Small intestine (tissue), 7 donors: ENCODE measurements around the gene MINDY1. TPM values are rescaled to one million over a fixed set of nuclear protein-coding genes. Genes with fewer than 3 reads are reported as not detected.

ENCODE experiments used
- DNase-seq, 2 donors: peaks; one replicate each; pipeline versions ENCODE4 v3.0.0 to v3.0.0-alpha.2; 2013
- FAIRE-seq: peaks from 2 replicates; lab custom pipeline; 2012; peaks lifted over from hg19 to GRCh38; lab: Jason Lieb, UNC
- H3K27ac ChIP-seq, 3 donors: one replicate each; pipeline ENCODE4 v1.5.1; 2013; ENCODE audit warnings: low read length in 2 of 3, mild to moderate bottlenecking in 2 of 3, control low read depth in 1 of 3, inconsistent platforms in 1 of 3, low read depth in 1 of 3, moderate library complexity in 1 of 3
- H3K27me3 ChIP-seq, 3 donors: one replicate each; pipeline ENCODE4 v1.6.1; 2013; ENCODE audit warnings: low read length in 3 of 3, inconsistent platforms in 1 of 3; ENCODE audit not compliant: control insufficient read depth in 3 of 3, insufficient read depth in 3 of 3
- H3K36me3 ChIP-seq, 3 donors: one replicate each; pipeline ENCODE4 v1.6.1; 2013; ENCODE audit warnings: low read length in 3 of 3, inconsistent platforms in 1 of 3, low read depth in 1 of 3, mild to moderate bottlenecking in 1 of 3, moderate library complexity in 1 of 3; ENCODE audit not compliant: control insufficient read depth in 3 of 3, insufficient read depth in 2 of 3
- H3K4me1 ChIP-seq, 3 donors: one replicate each; pipeline ENCODE4 v1.6.1; 2013; ENCODE audit warnings: low read length in 2 of 3, inconsistent platforms in 1 of 3, low read depth in 1 of 3, mild to moderate bottlenecking in 1 of 3, moderate library complexity in 1 of 3; ENCODE audit not compliant: control insufficient read depth in 3 of 3, insufficient read depth in 2 of 3
- H3K4me3 ChIP-seq, 3 donors: one replicate each; pipeline ENCODE4 v1.5.1; 2013; ENCODE audit warnings: low read length in 3 of 3, control low read depth in 1 of 3, inconsistent platforms in 1 of 3, low read depth in 1 of 3, mild to moderate bottlenecking in 1 of 3, moderate library complexity in 1 of 3
- H3K9me3 ChIP-seq, 2 donors: one replicate each; pipeline ENCODE4 v1.6.1; 2013; ENCODE audit warnings: low read depth in 1 of 2, low read length in 1 of 2; ENCODE audit not compliant: control insufficient read depth in 2 of 2, insufficient read depth in 1 of 2
- WGBS, 3 donors: extraction: QIAGEN DNeasy Blood & Tissue Kit; methylation state at CpG; one replicate each; pipeline ENCODE4 v1.1.7; 2013; 5-methylcytosine and 5-hydroxymethylcytosine counted together
- polyA plus RNA-seq, 4 donors: library from polyadenylated mRNA; stranded (reverse) in 3 of 4; unstranded in 1 of 4; fragments of 200-250 nt in 3 of 4; fragments of 120-200 nt in 1 of 4; gene quantifications; one replicate each; pipeline versions ENCODE4 v1.2.1 to v1.2.3, GENCODE V29; 2013
- donor health status: healthy with polysubstance abuse.
- donor health status: control.
- donor health status: control.
- donor health status: Bipolar disorder and iron deficiency.
- donor health status: healthy.

Gene MINDY1
- polyA plus RNA-seq, 4 donors, result 9.5 to 24.0 (median 16.8) TPM

- Histone ChIP-seq H3K4me3 (no peak overlapping the region), H3K9me3 (no peaks in the 10 kb centered on the region), H3K36me3 (peaks cover 4 to 60% (median 7%) of the 10 kb centered on the region in 3 donors), H3K27ac (no peak overlapping the region), H3K27me3 (no peaks in the 10 kb centered on the region), H3K4me1 (peaks cover 0 to 16% (median 7%) of the 10 kb centered on the region in 3 donors)
- WGBS, 3 donors, result 88 to 96% (median 93%) methylated on average over 3 of the region's 3 CpGs
- DNase-seq, result no peak
- FAIRE-seq, result no peak
Observed at GRCh38 chr1:151000408-151000807, 6.3 kb downstream of the MINDY1 start.

DNA sequence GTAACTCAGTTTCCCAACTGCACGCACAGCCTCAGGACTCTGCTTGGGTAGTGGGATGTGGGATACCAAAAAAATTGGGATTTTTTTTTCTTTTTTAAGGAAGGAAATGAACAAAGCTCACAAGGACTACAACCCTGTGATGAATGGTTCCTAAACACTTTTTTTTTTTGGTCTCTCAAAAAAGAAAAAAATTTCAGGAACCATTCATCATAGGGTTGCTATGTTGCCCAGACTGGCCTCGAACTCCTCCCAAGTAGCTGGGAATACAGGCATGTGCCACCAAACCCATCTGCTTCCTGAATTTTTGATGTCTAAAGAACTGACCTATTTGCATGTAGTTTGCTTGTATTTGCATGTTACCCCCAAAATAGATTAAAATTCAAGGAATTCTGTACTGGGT lies 6.8 kb downstream of the MINDY1 start:
- WGBS, 3 donors, result 90 to 100% (median 91%) methylated on average over 2 of the region's 2 CpGs
- Histone ChIP-seq H3K27me3 (no peaks in the 10 kb centered on the region), H3K4me1 (peaks cover 0 to 12% (median 7%) of the 10 kb centered on the region in 3 donors), H3K27ac (no peak overlapping the region), H3K4me3 (no peak overlapping the region), H3K9me3 (no peaks in the 10 kb centered on the region), H3K36me3 (peaks cover 4 to 63% (median 7%) of the 10 kb centered on the region in 3 donors)
- DNase-seq (no peak), FAIRE-seq (no peak)

DNA sequence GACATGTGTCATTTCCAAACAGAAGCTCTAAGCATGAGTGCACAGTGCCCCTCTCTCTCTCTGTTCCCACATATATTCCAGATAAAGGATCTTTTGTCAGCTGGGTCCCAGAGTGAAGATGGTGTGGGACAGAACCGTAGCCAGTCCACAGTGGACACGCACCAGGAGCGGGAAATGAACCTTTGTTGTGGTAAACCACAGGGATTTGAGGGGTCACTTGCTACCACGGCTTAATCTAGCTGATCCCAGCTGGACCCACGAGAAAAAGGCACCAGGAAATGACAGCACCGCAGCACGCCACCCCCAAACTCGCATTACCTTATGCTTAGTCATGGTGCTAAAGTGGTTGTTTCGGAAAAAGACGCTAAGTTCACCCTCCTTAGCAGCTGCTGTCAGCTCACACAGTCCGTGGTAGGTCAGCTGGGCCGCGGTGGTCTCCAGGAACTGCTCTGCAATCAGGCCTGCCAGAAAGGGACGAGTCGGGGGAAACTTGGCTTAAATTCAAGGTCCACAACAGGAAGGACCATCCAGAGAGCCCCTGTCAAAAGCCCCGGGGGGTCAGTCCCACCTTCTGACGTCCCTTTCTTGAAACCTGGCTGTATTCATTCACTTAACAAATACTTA lies 7.5 kb downstream of the MINDY1 start:
- Histone ChIP-seq H3K4me1 (peaks cover 0 to 8% (median 7%) of the 10 kb centered on the region in 3 donors), H3K36me3 (peaks cover 4 to 64% (median 7%) of the 10 kb centered on the region in 3 donors), H3K9me3 (no peaks in the 10 kb centered on the region), H3K27ac (no peak overlapping the region), H3K27me3 (no peaks in the 10 kb centered on the region), H3K4me3 (no peak overlapping the region)
- DNase-seq, result no peak
- FAIRE-seq, result no peak
- 73 to 80% (median 78%) methylated on average over 17 of the region's 17 CpGs for WGBS, 3 donors

DNA sequence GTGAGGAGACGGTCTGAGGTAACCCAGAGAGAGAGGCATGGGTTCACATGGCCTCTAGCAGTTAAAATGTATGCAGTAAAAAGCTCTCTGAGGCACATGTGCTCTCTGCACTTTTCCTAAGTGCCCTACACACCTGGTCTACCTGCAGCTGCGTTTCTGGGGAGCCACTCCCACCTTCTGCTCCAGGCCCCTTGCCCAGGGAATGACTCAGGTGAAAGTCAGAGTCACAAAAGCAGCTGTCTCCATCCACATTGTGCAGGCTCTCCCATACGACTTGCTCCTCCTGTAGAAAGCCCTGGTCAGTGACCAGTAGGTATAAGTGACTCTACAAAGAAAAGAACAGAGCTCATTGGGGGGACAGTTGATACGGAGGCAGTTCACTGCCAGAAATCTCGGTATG lies 8.8 kb downstream of the MINDY1 start:
- no peak for DNase-seq
- no peaks in the 10 kb centered on the region for H3K9me3 ChIP-seq
- H3K27ac ChIP-seq, result no peak overlapping the region
- H3K4me3 ChIP-seq, result no peak overlapping the region
- H3K27me3 ChIP-seq, result no peaks in the 10 kb centered on the region
- 34 to 66% (median 46%) methylated on average over 5 of the region's 5 CpGs for WGBS, 3 donors
- FAIRE-seq, result no peak
- H3K36me3 ChIP-seq, result peaks cover 4 to 62% (median 7%) of the 10 kb centered on the region in 3 donors
- peaks cover 0 to 4% (median 0%) of the 10 kb centered on the region in 3 donors for H3K4me1 ChIP-seq

- no peaks in the 10 kb centered on the region for H3K4me1 ChIP-seq
- DNase-seq (no peak), FAIRE-seq (no peak)
- no peak overlapping the region for H3K27ac ChIP-seq
- no peaks in the 10 kb centered on the region for H3K27me3 ChIP-seq
- H3K9me3 ChIP-seq, result no peaks in the 10 kb centered on the region
- H3K4me3 ChIP-seq, result no peak overlapping the region
- peaks cover 4 to 56% (median 7%) of the 10 kb centered on the region in 3 donors for H3K36me3 ChIP-seq
- WGBS, 3 donors, result 85 to 90% (median 87%) methylated on average over 20 of the region's 20 CpGs
Observed at GRCh38 chr1:150997126-150997872, 9.4 kb downstream of the MINDY1 start.

DNA sequence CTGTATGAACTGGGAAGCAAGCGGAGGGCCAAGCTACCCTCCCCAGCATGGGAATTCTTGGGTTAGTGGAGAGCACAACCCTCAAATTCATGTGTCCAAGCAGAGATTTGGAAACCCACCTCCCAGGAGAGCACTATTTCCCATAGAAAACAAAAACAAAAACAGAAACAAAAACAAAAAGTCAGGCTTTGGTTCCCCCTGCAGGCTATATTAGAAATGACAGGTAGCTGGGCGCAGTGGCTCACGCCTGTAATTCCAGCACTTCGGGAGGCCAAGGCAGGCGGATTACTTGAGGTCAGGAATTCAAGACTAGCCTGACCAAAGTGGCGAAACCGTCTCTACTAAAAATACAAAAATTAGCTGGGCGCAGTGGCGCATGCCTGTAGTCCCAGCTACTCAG lies 10.8 kb downstream of the MINDY1 start:
- 33 to 35% (median 34%) methylated on average over 9 of the region's 9 CpGs for WGBS, 3 donors
- Histone ChIP-seq H3K36me3 (peaks cover 3 to 44% (median 4%) of the 10 kb centered on the region in 3 donors), H3K27me3 (no peaks in the 10 kb centered on the region), H3K4me3 (no peak overlapping the region), H3K27ac (peak overlapping the region in 1 of 3 donors; percentile 27), H3K9me3 (no peaks in the 10 kb centered on the region), H3K4me1 (no peaks in the 10 kb centered on the region)
- DNase-seq (peak; percentile 32 to 40), FAIRE-seq (no peak)

- Histone ChIP-seq H3K27me3 (no peaks in the 10 kb centered on the region), H3K4me1 (no peaks in the 10 kb centered on the region), H3K4me3 (no peak overlapping the region), H3K36me3 (peaks cover 3 to 41% (median 4%) of the 10 kb centered on the region in 3 donors), H3K27ac (peak overlapping the region in 1 of 3 donors; percentile 27), H3K9me3 (no peaks in the 10 kb centered on the region)
- DNase-seq, result no peak
- 52 to 56% (median 54%) methylated on average over 4 of the region's 4 CpGs for WGBS, 3 donors
- FAIRE-seq, result no peak
Observed at GRCh38 chr1:150995460-150995859, 11.2 kb downstream of the MINDY1 start.

GRCh38 chr1:150994248-150994647 lies 12.5 kb downstream of the MINDY1 start:
- Histone ChIP-seq H3K36me3 (peaks cover 0 to 29% (median 4%) of the 10 kb centered on the region in 3 donors), H3K4me3 (no peak overlapping the region), H3K27me3 (no peaks in the 10 kb centered on the region), H3K27ac (no peak overlapping the region), H3K9me3 (no peaks in the 10 kb centered on the region), H3K4me1 (no peaks in the 10 kb centered on the region)
- FAIRE-seq, result no peak
- 63 to 77% (median 64%) methylated on average over 3 of the region's 3 CpGs for WGBS, 3 donors
- DNase-seq, result no peak
